Spleen (tissue), 7 donors: ENCODE measurements around the gene COL8A1.

Source experiments
- POLR2AphosphoS5 ChIP-seq, 3 donors: sonication (generic); formaldehyde crosslinking; IDR thresholded peaks; one replicate each; pipeline ENCODE4 v1.5.1; 2017; ENCODE audit warnings: antibody characterized with exemption in 3 of 3
- TF ChIP-seq, protein P1 (sequence below), 11 experiments: fragments of 200-600 bp in 7 of 11; fragments of 450-650 bp in 4 of 11; sonication (generic) in 4 of 11; IDR thresholded peaks in 8 of 11; conservative IDR thresholded peaks in 3 of 11; 1 replicate in 7 of 11; 2 replicates in 4 of 11; pipeline versions ENCODE4 v1.4.0 to v1.8.0; 2016 to 2021; ENCODE audit warnings: antibody characterized with exemption in 11 of 11, inconsistent platforms in 4 of 11, mild to moderate bottlenecking in 1 of 11
- donor health status: DM: no; HTN: no; CAD: no; lungs with moderate emphysema.
- donor health status: DM: no; HTN: no; CAD: no.
- donor health status: DM: no; HTN: no; CAD: no.

DNA sequence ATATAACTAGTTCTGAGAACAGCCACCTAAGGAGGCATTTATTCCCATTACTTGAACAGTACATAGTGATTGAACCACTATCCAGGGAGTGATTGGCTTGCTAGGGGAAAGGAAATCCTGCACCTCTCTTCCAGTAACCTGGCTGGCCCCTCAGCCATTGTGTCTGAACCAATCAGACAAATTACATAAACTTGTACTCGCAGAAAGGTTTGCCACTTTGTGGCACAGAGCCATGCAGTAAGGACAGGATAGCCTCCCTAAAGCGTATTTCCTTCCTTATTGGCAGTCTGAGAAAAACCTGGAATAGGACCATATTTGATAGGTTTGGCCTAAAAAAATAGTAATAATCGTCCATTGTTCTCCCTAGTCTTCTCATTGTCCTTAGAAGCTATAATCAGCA lies 198.3 kb downstream of the COL8A1 start:
- TF ChIP-seq, protein P1, sequence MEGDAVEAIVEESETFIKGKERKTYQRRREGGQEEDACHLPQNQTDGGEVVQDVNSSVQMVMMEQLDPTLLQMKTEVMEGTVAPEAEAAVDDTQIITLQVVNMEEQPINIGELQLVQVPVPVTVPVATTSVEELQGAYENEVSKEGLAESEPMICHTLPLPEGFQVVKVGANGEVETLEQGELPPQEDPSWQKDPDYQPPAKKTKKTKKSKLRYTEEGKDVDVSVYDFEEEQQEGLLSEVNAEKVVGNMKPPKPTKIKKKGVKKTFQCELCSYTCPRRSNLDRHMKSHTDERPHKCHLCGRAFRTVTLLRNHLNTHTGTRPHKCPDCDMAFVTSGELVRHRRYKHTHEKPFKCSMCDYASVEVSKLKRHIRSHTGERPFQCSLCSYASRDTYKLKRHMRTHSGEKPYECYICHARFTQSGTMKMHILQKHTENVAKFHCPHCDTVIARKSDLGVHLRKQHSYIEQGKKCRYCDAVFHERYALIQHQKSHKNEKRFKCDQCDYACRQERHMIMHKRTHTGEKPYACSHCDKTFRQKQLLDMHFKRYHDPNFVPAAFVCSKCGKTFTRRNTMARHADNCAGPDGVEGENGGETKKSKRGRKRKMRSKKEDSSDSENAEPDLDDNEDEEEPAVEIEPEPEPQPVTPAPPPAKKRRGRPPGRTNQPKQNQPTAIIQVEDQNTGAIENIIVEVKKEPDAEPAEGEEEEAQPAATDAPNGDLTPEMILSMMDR (IDR thresholded peaks at IDR 0.05 in 8 of 11, conservative IDR thresholded peaks at IDR 0.05 in 3 of 11): no peak
- TF ChIP-seq POLR2AphosphoS5 (IDR thresholded peaks at IDR 0.05): no peak
